HG03025 (cell line): Measurements from ENCODE around the gene ANGEL1.

ENCODE experiments used
- ATAC-seq: cut with Tn5 transposase; IDR thresholded peaks from one replicate; pipeline ENCODE4 v1.9.1; 2021; ENCODE audit warnings: mild to moderate bottlenecking, moderate library complexity; ENCODE audit not compliant: unreplicated experiment, low FRiP score

The ANGEL1 gene

GRCh38 chr14:76780360-76780759 lies 32.3 kb downstream of the ANGEL1 start:
- no peak for ATAC-seq

GRCh38 chr14:76780058-76780345 lies 32.7 kb downstream of the ANGEL1 start:
- ATAC-seq: no peak

GRCh38 chr14:76779221-76780057 lies 33.2 kb downstream of the ANGEL1 start:
- no peak for ATAC-seq

- ATAC-seq: no peak
Observed at GRCh38 chr14:76778546-76779215, 34.0 kb downstream of the ANGEL1 start.

GRCh38 chr14:76777721-76778120 lies 35.0 kb downstream of the ANGEL1 start:
- ATAC-seq: no peak

- ATAC-seq: no peak
Observed at GRCh38 chr14:76776428-76777251, 36.0 kb downstream of the ANGEL1 start.

- no peak for ATAC-seq
Observed at GRCh38 chr14:76775695-76776427, 36.8 kb downstream of the ANGEL1 start.

GRCh38 chr14:76774821-76775694 lies 37.6 kb downstream of the ANGEL1 start:
- no peak for ATAC-seq

GRCh38 chr14:76773956-76774820 lies 38.5 kb downstream of the ANGEL1 start:
- no peak for ATAC-seq

- no peak for ATAC-seq
Observed at GRCh38 chr14:76773188-76773885, 39.3 kb downstream of the ANGEL1 start.

GRCh38 chr14:76772300-76773187 lies 40.1 kb downstream of the ANGEL1 start:
- ATAC-seq: no peak

GRCh38 chr14:76771437-76771980 lies 41.2 kb downstream of the ANGEL1 start:
- no peak for ATAC-seq

- ATAC-seq: no peak
Observed at GRCh38 chr14:76770521-76771436, 41.9 kb downstream of the ANGEL1 start.

- no peak for ATAC-seq
Observed at GRCh38 chr14:76769636-76770292, 42.9 kb downstream of the ANGEL1 start.
